GM23338 (cell line): ENCODE measurements around the gene PTCHD4. TPM values are rescaled to one million over a fixed set of nuclear protein-coding genes. Genes with fewer than 3 reads are reported as not detected.

Source experiments
- ATAC-seq: fragments of 200-7000 bp; cut with Tn5 transposase; 3 replicates; pipeline ENCODE4 v1.9.1; 2020
- DNase-seq: peaks from one replicate; pipeline ENCODE4 v3.0.0-alpha.2; 2015; ENCODE audit warnings: low spot score
- H2AFZ ChIP-seq: fragments of 200-600 bp; sonication (generic); 2 replicates; pipeline ENCODE4 v1.8.0; 2016; ENCODE audit warnings: antibody characterized with exemption, mild to moderate bottlenecking, moderate library complexity
- H3F3A ChIP-seq: fragments of 200-600 bp; sonication (generic); replicated peaks from 2 replicates; pipeline ENCODE4 v1.8.0; 2017; ENCODE audit warnings: antibody characterized with exemption, mixed run types, low read depth
- H3K27ac ChIP-seq: fragments of 200-600 bp; sonication (generic); 2 replicates; pipeline ENCODE4 v1.6.1; 2016; ENCODE audit warnings: low read depth
- H3K27me3 ChIP-seq: fragments of 200-600 bp; sonication (generic); 2 replicates; pipeline ENCODE4 v1.8.0; 2016; ENCODE audit warnings: mild to moderate bottlenecking, mixed run types, moderate library complexity; ENCODE audit not compliant: insufficient read depth
- H3K36me3 ChIP-seq: fragments of 200-600 bp; sonication (generic); 2 replicates; pipeline ENCODE4 v1.8.0; 2016; ENCODE audit warnings: mild to moderate bottlenecking; ENCODE audit not compliant: insufficient read depth
- H3K4me1 ChIP-seq: fragments of 200-600 bp; sonication (generic); 2 replicates; pipeline ENCODE4 v1.8.0; 2016; ENCODE audit warnings: mild to moderate bottlenecking, moderate library complexity; ENCODE audit not compliant: insufficient read depth
- H3K4me2 ChIP-seq: fragments of 200-600 bp; sonication (generic); 2 replicates; pipeline ENCODE4 v1.7.1; 2017; ENCODE audit warnings: mixed run types
- H3K4me3 ChIP-seq: fragments of 200-600 bp; sonication (generic); 2 replicates; pipeline ENCODE4 v1.6.1; 2016; ENCODE audit warnings: mixed run types
- H3K79me2 ChIP-seq: fragments of 200-600 bp; sonication (generic); replicated peaks from 2 replicates; pipeline ENCODE4 v1.8.0; 2017; ENCODE audit warnings: mild to moderate bottlenecking; ENCODE audit not compliant: insufficient read depth
- H3K9me2 ChIP-seq: fragments of 200-600 bp; sonication (generic); 2 replicates; pipeline ENCODE4 v1.8.0; 2017; ENCODE audit not compliant: insufficient read depth
- H4K20me1 ChIP-seq: fragments of 200-600 bp; sonication (generic); replicated peaks from 2 replicates; pipeline ENCODE4 v1.8.0; 2017; ENCODE audit warnings: mild to moderate bottlenecking; ENCODE audit not compliant: insufficient read depth
- H3K27ac Mint-ChIP-seq: 2 replicates; pipeline ENCODE4 v1.8.0; 2020; ENCODE audit warnings: inconsistent platforms, mild to moderate bottlenecking, moderate library complexity, mixed read lengths
- H3K27me3 Mint-ChIP-seq: 3 replicates; pipeline ENCODE4 v1.8.0; 2022; ENCODE audit warnings: low read depth, mild to moderate bottlenecking, moderate library complexity, mixed read lengths, inconsistent platforms; ENCODE audit not compliant: insufficient read depth, poor library complexity
- H3K36me3 Mint-ChIP-seq: 3 replicates; pipeline ENCODE4 v1.8.0; 2021; ENCODE audit warnings: low read depth, mild to moderate bottlenecking, inconsistent platforms, moderate library complexity, mixed read lengths
- H3K4me1 Mint-ChIP-seq: 3 replicates; pipeline ENCODE4 v1.8.0; 2020; ENCODE audit warnings: mild to moderate bottlenecking, inconsistent platforms, mixed read lengths
- H3K4me3 Mint-ChIP-seq: 3 replicates; pipeline ENCODE4 v1.8.0; 2021; ENCODE audit warnings: moderate library complexity, mild to moderate bottlenecking, inconsistent platforms, mixed read lengths
- H3K9me3 Mint-ChIP-seq: 3 replicates; pipeline ENCODE4 v1.8.0; 2020; ENCODE audit warnings: moderate library complexity, mild to moderate bottlenecking, inconsistent platforms, mixed read lengths
- CREB1 ChIP-seq: fragments of 250-450 bp; sonication (Bioruptor Pico); IDR thresholded peaks from 2 replicates; pipeline ENCODE4 v1.5.0; 2020; ENCODE audit warnings: low read depth, mild to moderate bottlenecking, moderate library complexity
- CTCF ChIP-seq, 2 experiments: fragments of 200-600 bp in 1 of 2; sonication (generic) in 1 of 2; conservative IDR thresholded peaks; 2 replicates each; pipeline versions ENCODE4 v1.5.1 to v1.6.1; 2016 to 2017; ENCODE audit warnings: antibody characterized with exemption in 2 of 2, low read depth in 2 of 2, mild to moderate bottlenecking in 2 of 2, moderate library complexity in 1 of 2
- JUNB ChIP-seq: IDR thresholded peaks from one replicate; pipeline ENCODE4 v1.6.1; 2016; ENCODE audit warnings: antibody characterized with exemption; ENCODE audit not compliant: unreplicated experiment
- POLR2AphosphoS5 ChIP-seq: IDR thresholded peaks from 2 replicates; pipeline ENCODE4 v1.6.1; 2016; ENCODE audit warnings: antibody characterized with exemption, low read depth
- REST ChIP-seq: IDR thresholded peaks from one replicate; pipeline ENCODE4 v1.6.1; 2018; ENCODE audit warnings: antibody characterized with exemption; ENCODE audit not compliant: unreplicated experiment
- STAT1 ChIP-seq: IDR thresholded peaks from one replicate; pipeline ENCODE4 v1.6.1; 2016; ENCODE audit warnings: antibody characterized with exemption; ENCODE audit not compliant: unreplicated experiment
- ZNF331 ChIP-seq: fragments of 250-450 bp; sonication (Bioruptor Pico); IDR thresholded peaks from 2 replicates; pipeline ENCODE4 v1.5.0; 2020; ENCODE audit warnings: low read depth, mild to moderate bottlenecking, moderate library complexity
- ZNF462 ChIP-seq: fragments of 250-450 bp; sonication (Bioruptor Pico); IDR thresholded peaks from 2 replicates; pipeline ENCODE4 v1.5.0; 2020; ENCODE audit warnings: mild to moderate bottlenecking, moderate library complexity
- polyA plus RNA-seq: library from polyadenylated mRNA; unstranded; fragments of >200 nt; fragmentation: Nextera tagmentation; extraction: Ambion mirVana; gene quantifications from 2 replicates; pipeline ENCODE4 v1.2.1, GENCODE V29; 2016
- total RNA-seq: library from RNA; depleted of rRNA; stranded (reverse); fragments of >200 nt; shearing (Covaris generic); gene quantifications from 2 replicates; pipeline ENCODE4 v1.2.3, GENCODE V29; 2014

Gene PTCHD4
- total and polyA plus RNA-seq, 2 experiments from 2014 or later: 0.66 to 0.78 TPM

- TF ChIP-seq ZNF462 (CRISPR knock-in tag): no peak
Measured at GRCh38 chr6:48144021-48144420, 33.0 kb upstream of the PTCHD4 start (continued).

GRCh38 chr6:48141975-48142374 lies 31.0 kb upstream of the PTCHD4 start:
- H3F3A ChIP-seq: no peaks in the 10 kb centered on the region
- no peaks in the 10 kb centered on the region for H3K79me2 ChIP-seq
- ATAC-seq (no peak), DNase-seq (no peak)
- no peaks in the 10 kb centered on the region for H4K20me1 ChIP-seq
- H3K4me2 ChIP-seq: no peak overlapping the region
- no peak overlapping the region for H3K27ac Mint-ChIP-seq
- no peaks in the 10 kb centered on the region for H3K4me1 ChIP-seq
- H2AFZ ChIP-seq: no peak overlapping the region
- H3K4me1 Mint-ChIP-seq: peaks cover 3% of the 10 kb centered on the region; the same call in 1 of the 3 replicates
- no peak overlapping the region for H3K4me3 ChIP-seq
- H3K9me3 Mint-ChIP-seq: no peaks in the 10 kb centered on the region
- H3K27me3 Mint-ChIP-seq: no peaks in the 10 kb centered on the region
- no peaks in the 10 kb centered on the region for H3K27me3 ChIP-seq
- no peaks in the 10 kb centered on the region for H3K36me3 Mint-ChIP-seq
- no peak overlapping the region for H3K4me3 Mint-ChIP-seq
- H3K36me3 ChIP-seq: no peaks in the 10 kb centered on the region
- no peak overlapping the region for H3K27ac ChIP-seq
- H3K9me2 ChIP-seq: no peaks in the 10 kb centered on the region
- no peak for TF ChIP-seq STAT1
- no peak for TF ChIP-seq JUNB
- TF ChIP-seq CTCF (conservative IDR thresholded peaks at IDR 0.05; ENCODE audit: low read depth in 2 of 2): no peak
- no peak for TF ChIP-seq ZNF331 (CRISPR knock-in tag)
- TF ChIP-seq REST: no peak
- TF ChIP-seq POLR2AphosphoS5: no peak
- no peak for TF ChIP-seq CREB1 (CRISPR knock-in tag)
